GM23338 (cell line): ENCODE measurements around the gene TYMP. TPM values are rescaled to one million over a fixed set of nuclear protein-coding genes. Genes with fewer than 3 reads are reported as not detected.

Experiments
- ATAC-seq: fragments of 200-7000 bp; cut with Tn5 transposase; 3 replicates; pipeline ENCODE4 v1.9.1; 2020
- DNase-seq: peaks from one replicate; pipeline ENCODE4 v3.0.0-alpha.2; 2015; ENCODE audit warnings: low spot score
- H2AFZ ChIP-seq: fragments of 200-600 bp; sonication (generic); 2 replicates; pipeline ENCODE4 v1.8.0; 2016; ENCODE audit warnings: antibody characterized with exemption, mild to moderate bottlenecking, moderate library complexity
- H3F3A ChIP-seq: fragments of 200-600 bp; sonication (generic); replicated peaks from 2 replicates; pipeline ENCODE4 v1.8.0; 2017; ENCODE audit warnings: antibody characterized with exemption, mixed run types, low read depth
- H3K27ac ChIP-seq: fragments of 200-600 bp; sonication (generic); 2 replicates; pipeline ENCODE4 v1.6.1; 2016; ENCODE audit warnings: low read depth
- H3K27me3 ChIP-seq: fragments of 200-600 bp; sonication (generic); 2 replicates; pipeline ENCODE4 v1.8.0; 2016; ENCODE audit warnings: mild to moderate bottlenecking, mixed run types, moderate library complexity; ENCODE audit not compliant: insufficient read depth
- H3K36me3 ChIP-seq: fragments of 200-600 bp; sonication (generic); 2 replicates; pipeline ENCODE4 v1.8.0; 2016; ENCODE audit warnings: mild to moderate bottlenecking; ENCODE audit not compliant: insufficient read depth
- H3K4me1 ChIP-seq: fragments of 200-600 bp; sonication (generic); 2 replicates; pipeline ENCODE4 v1.8.0; 2016; ENCODE audit warnings: mild to moderate bottlenecking, moderate library complexity; ENCODE audit not compliant: insufficient read depth
- H3K4me2 ChIP-seq: fragments of 200-600 bp; sonication (generic); 2 replicates; pipeline ENCODE4 v1.7.1; 2017; ENCODE audit warnings: mixed run types
- H3K4me3 ChIP-seq: fragments of 200-600 bp; sonication (generic); 2 replicates; pipeline ENCODE4 v1.6.1; 2016; ENCODE audit warnings: mixed run types
- H3K79me2 ChIP-seq: fragments of 200-600 bp; sonication (generic); replicated peaks from 2 replicates; pipeline ENCODE4 v1.8.0; 2017; ENCODE audit warnings: mild to moderate bottlenecking; ENCODE audit not compliant: insufficient read depth
- H3K9me2 ChIP-seq: fragments of 200-600 bp; sonication (generic); 2 replicates; pipeline ENCODE4 v1.8.0; 2017; ENCODE audit not compliant: insufficient read depth
- H4K20me1 ChIP-seq: fragments of 200-600 bp; sonication (generic); replicated peaks from 2 replicates; pipeline ENCODE4 v1.8.0; 2017; ENCODE audit warnings: mild to moderate bottlenecking; ENCODE audit not compliant: insufficient read depth
- H3K27ac Mint-ChIP-seq: 2 replicates; pipeline ENCODE4 v1.8.0; 2020; ENCODE audit warnings: inconsistent platforms, mild to moderate bottlenecking, moderate library complexity, mixed read lengths
- H3K27me3 Mint-ChIP-seq: 3 replicates; pipeline ENCODE4 v1.8.0; 2022; ENCODE audit warnings: low read depth, mild to moderate bottlenecking, moderate library complexity, mixed read lengths, inconsistent platforms; ENCODE audit not compliant: insufficient read depth, poor library complexity
- H3K36me3 Mint-ChIP-seq: 3 replicates; pipeline ENCODE4 v1.8.0; 2021; ENCODE audit warnings: low read depth, mild to moderate bottlenecking, inconsistent platforms, moderate library complexity, mixed read lengths
- H3K4me1 Mint-ChIP-seq: 3 replicates; pipeline ENCODE4 v1.8.0; 2020; ENCODE audit warnings: mild to moderate bottlenecking, inconsistent platforms, mixed read lengths
- H3K4me3 Mint-ChIP-seq: 3 replicates; pipeline ENCODE4 v1.8.0; 2021; ENCODE audit warnings: moderate library complexity, mild to moderate bottlenecking, inconsistent platforms, mixed read lengths
- H3K9me3 Mint-ChIP-seq: 3 replicates; pipeline ENCODE4 v1.8.0; 2020; ENCODE audit warnings: moderate library complexity, mild to moderate bottlenecking, inconsistent platforms, mixed read lengths
- CREB1 ChIP-seq: fragments of 250-450 bp; sonication (Bioruptor Pico); IDR thresholded peaks from 2 replicates; pipeline ENCODE4 v1.5.0; 2020; ENCODE audit warnings: low read depth, mild to moderate bottlenecking, moderate library complexity
- EZH2 ChIP-seq: fragments of 200-600 bp; sonication (generic); IDR thresholded peaks from one replicate; pipeline ENCODE4 v1.8.0; 2017; ENCODE audit warnings: antibody characterized with exemption, mild to moderate bottlenecking, low read depth; ENCODE audit not compliant: unreplicated experiment
- EZH2phosphoT487 ChIP-seq: fragments of 200-600 bp; sonication (generic); IDR thresholded peaks from one replicate; pipeline ENCODE4 v1.8.1; 2018; ENCODE audit warnings: antibody characterized with exemption; ENCODE audit not compliant: unreplicated experiment
- JUNB ChIP-seq: IDR thresholded peaks from one replicate; pipeline ENCODE4 v1.6.1; 2016; ENCODE audit warnings: antibody characterized with exemption; ENCODE audit not compliant: unreplicated experiment
- NANOG ChIP-seq: IDR thresholded peaks from 2 replicates; pipeline ENCODE4 v1.6.1; 2016; ENCODE audit warnings: antibody characterized with exemption, borderline replicate concordance
- POLR2AphosphoS5 ChIP-seq: IDR thresholded peaks from 2 replicates; pipeline ENCODE4 v1.6.1; 2016; ENCODE audit warnings: antibody characterized with exemption, low read depth
- STAT1 ChIP-seq: IDR thresholded peaks from one replicate; pipeline ENCODE4 v1.6.1; 2016; ENCODE audit warnings: antibody characterized with exemption; ENCODE audit not compliant: unreplicated experiment
- ZNF114 ChIP-seq: fragments of 250-450 bp; sonication (Bioruptor Pico); IDR thresholded peaks from 2 replicates; pipeline ENCODE4 v1.5.0; 2020; ENCODE audit warnings: mild to moderate bottlenecking, moderate library complexity
- ZNF331 ChIP-seq: fragments of 250-450 bp; sonication (Bioruptor Pico); IDR thresholded peaks from 2 replicates; pipeline ENCODE4 v1.5.0; 2020; ENCODE audit warnings: low read depth, mild to moderate bottlenecking, moderate library complexity
- long read RNA-seq: library from polyadenylated mRNA; unstranded; transcript quantifications from one replicate; pipeline ENCODE4 v2.0.0, GENCODE V29; 2020; ENCODE audit not compliant: unreplicated experiment
- polyA plus RNA-seq: library from polyadenylated mRNA; unstranded; fragments of >200 nt; fragmentation: Nextera tagmentation; extraction: Ambion mirVana; gene quantifications from 2 replicates; pipeline ENCODE4 v1.2.1, GENCODE V29; 2016
- total RNA-seq: library from RNA; depleted of rRNA; stranded (reverse); fragments of >200 nt; shearing (Covaris generic); gene quantifications from 2 replicates; pipeline ENCODE4 v1.2.3, GENCODE V29; 2014; rRNA removed
- TF ChIP-seq, protein P1 (sequence below): IDR thresholded peaks from one replicate; pipeline ENCODE4 v1.6.1; 2018; ENCODE audit warnings: antibody characterized with exemption; ENCODE audit not compliant: unreplicated experiment
- TF ChIP-seq, protein P2 (sequence below), 2 experiments: fragments of 200-600 bp in 1 of 2; sonication (generic) in 1 of 2; conservative IDR thresholded peaks; 2 replicates each; pipeline versions ENCODE4 v1.5.1 to v1.6.1; 2016 to 2017; ENCODE audit warnings: antibody characterized with exemption in 2 of 2, low read depth in 2 of 2, mild to moderate bottlenecking in 2 of 2, moderate library complexity in 1 of 2

The TYMP gene
- total RNA-seq, result 0.28 and 1.2 TPM in 2 replicates
- polyA plus RNA-seq, result 1.8 and 1.9 TPM in 2 replicates
- long read RNA-seq, partial matches to known transcripts, result 3 of 4 reads
- long read RNA-seq, other reads (novel, unspliced or antisense), result 1 of 4 reads

GRCh38 chr22:50529897-50530579 is at the start of gene TYMP:
Gene TYMP (minus strand): TSS chr22:50530012. CDS start chr22:50529709, 303 bp downstream.
- no peaks in the 10 kb centered on the region for H3K9me2 ChIP-seq
- Mint-ChIP-seq H3K27me3 (peaks cover 76% of the 10 kb centered on the region), H3K4me3 (peak within 1 kb of the TSS; percentile 65), H3K27ac (no peak within 1 kb of the TSS), H3K9me3 (no peaks in the 10 kb centered on the region; the same call in 2 of the 3 replicates), H3K36me3 (no peaks in the 10 kb centered on the region), H3K4me1 (peaks cover 10% of the 10 kb centered on the region; the same call in 2 of the 3 replicates)
- no peaks in the 10 kb centered on the region for H3K79me2 ChIP-seq
- peak; percentile 4; the same call in 2 of the 3 replicates for ATAC-seq
- H2AFZ ChIP-seq, result peak within 1 kb of the TSS; percentile 78
- peak within 1 kb of the TSS; percentile 66 for H3K4me3 ChIP-seq
- H3F3A ChIP-seq, result no peaks in the 10 kb centered on the region; the same call in none of the 2 replicates
- H3K27me3 ChIP-seq, result peaks cover 83% of the 10 kb centered on the region
- H4K20me1 ChIP-seq, result no peaks in the 10 kb centered on the region; the same call in none of the 2 replicates
- no peaks in the 10 kb centered on the region for H3K36me3 ChIP-seq
- peak; percentile 44 for DNase-seq
- H3K27ac ChIP-seq, result no peak within 1 kb of the TSS
- H3K4me2 ChIP-seq, result peak within 1 kb of the TSS; percentile 87
- TF ChIP-seq POLR2AphosphoS5, result 0 out of 2 replicates have a peak, but pooled peaks have one; percentile 16
- TF ChIP-seq EZH2, result peak; percentile 56
- TF ChIP-seq JUNB, result no peak
- H3K4me1 ChIP-seq, result 0 out of 2 replicates have a peak, but pooled peaks cover 4% of the 10 kb centered on the region

- Histone ChIP-seq H3K27me3 (0 out of 2 replicates have a peak, but pooled peaks cover 5% of the 10 kb centered on the region), H2AFZ (no peak overlapping the region), H3K36me3 (no peaks in the 10 kb centered on the region), H3K27ac (no peak overlapping the region), H4K20me1 (peaks cover 3% of the 10 kb centered on the region; the same call in 1 of the 2 replicates), H3K4me3 (peak overlapping the region; percentile 51), H3F3A (peaks cover 12% of the 10 kb centered on the region), H3K4me2 (peak overlapping the region; percentile 72), H3K4me1 (peaks cover 4% of the 10 kb centered on the region), H3K9me2 (no peaks in the 10 kb centered on the region), H3K79me2 (no peaks in the 10 kb centered on the region)
- Mint-ChIP-seq H3K27me3 (peaks cover 9% of the 10 kb centered on the region), H3K4me1 (peaks cover 6% of the 10 kb centered on the region), H3K9me3 (no peaks in the 10 kb centered on the region), H3K27ac (no peak overlapping the region), H3K4me3 (no peak overlapping the region), H3K36me3 (peaks cover 10% of the 10 kb centered on the region; the same call in 2 of the 3 replicates)
- ATAC-seq, result no peak
- no peak for DNase-seq
- TF ChIP-seq, protein P1, sequence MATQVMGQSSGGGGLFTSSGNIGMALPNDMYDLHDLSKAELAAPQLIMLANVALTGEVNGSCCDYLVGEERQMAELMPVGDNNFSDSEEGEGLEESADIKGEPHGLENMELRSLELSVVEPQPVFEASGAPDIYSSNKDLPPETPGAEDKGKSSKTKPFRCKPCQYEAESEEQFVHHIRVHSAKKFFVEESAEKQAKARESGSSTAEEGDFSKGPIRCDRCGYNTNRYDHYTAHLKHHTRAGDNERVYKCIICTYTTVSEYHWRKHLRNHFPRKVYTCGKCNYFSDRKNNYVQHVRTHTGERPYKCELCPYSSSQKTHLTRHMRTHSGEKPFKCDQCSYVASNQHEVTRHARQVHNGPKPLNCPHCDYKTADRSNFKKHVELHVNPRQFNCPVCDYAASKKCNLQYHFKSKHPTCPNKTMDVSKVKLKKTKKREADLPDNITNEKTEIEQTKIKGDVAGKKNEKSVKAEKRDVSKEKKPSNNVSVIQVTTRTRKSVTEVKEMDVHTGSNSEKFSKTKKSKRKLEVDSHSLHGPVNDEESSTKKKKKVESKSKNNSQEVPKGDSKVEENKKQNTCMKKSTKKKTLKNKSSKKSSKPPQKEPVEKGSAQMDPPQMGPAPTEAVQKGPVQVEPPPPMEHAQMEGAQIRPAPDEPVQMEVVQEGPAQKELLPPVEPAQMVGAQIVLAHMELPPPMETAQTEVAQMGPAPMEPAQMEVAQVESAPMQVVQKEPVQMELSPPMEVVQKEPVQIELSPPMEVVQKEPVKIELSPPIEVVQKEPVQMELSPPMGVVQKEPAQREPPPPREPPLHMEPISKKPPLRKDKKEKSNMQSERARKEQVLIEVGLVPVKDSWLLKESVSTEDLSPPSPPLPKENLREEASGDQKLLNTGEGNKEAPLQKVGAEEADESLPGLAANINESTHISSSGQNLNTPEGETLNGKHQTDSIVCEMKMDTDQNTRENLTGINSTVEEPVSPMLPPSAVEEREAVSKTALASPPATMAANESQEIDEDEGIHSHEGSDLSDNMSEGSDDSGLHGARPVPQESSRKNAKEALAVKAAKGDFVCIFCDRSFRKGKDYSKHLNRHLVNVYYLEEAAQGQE, result no peak
- TF ChIP-seq JUNB, result no peak
- TF ChIP-seq EZH2, result no peak
- TF ChIP-seq, protein P2, sequence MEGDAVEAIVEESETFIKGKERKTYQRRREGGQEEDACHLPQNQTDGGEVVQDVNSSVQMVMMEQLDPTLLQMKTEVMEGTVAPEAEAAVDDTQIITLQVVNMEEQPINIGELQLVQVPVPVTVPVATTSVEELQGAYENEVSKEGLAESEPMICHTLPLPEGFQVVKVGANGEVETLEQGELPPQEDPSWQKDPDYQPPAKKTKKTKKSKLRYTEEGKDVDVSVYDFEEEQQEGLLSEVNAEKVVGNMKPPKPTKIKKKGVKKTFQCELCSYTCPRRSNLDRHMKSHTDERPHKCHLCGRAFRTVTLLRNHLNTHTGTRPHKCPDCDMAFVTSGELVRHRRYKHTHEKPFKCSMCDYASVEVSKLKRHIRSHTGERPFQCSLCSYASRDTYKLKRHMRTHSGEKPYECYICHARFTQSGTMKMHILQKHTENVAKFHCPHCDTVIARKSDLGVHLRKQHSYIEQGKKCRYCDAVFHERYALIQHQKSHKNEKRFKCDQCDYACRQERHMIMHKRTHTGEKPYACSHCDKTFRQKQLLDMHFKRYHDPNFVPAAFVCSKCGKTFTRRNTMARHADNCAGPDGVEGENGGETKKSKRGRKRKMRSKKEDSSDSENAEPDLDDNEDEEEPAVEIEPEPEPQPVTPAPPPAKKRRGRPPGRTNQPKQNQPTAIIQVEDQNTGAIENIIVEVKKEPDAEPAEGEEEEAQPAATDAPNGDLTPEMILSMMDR (conservative IDR thresholded peaks at IDR 0.05; ENCODE audit: low read depth in 2 of 2), result no peak
- no peak for TF ChIP-seq EZH2phosphoT487
- no peak for TF ChIP-seq CREB1
- no peak for TF ChIP-seq ZNF114
- no peak for TF ChIP-seq ZNF331
- TF ChIP-seq NANOG, result no peak
- no peak for TF ChIP-seq STAT1
- TF ChIP-seq POLR2AphosphoS5, result no peak
These were observed 49.0 kb upstream of the TYMP start for GRCh38 chr22:50578776-50579310.
